GM18907 (cell line): Measurements from ENCODE around the gene P2RX2.
"Not testable (repeated sequence)": the region's sequence is repeated elsewhere in the genome, so short reads cannot be mapped to it uniquely, and the experiment has no call there.

Experiments used
- ATAC-seq: cut with Tn5 transposase; IDR thresholded peaks from one replicate; pipeline ENCODE4 v1.9.1; 2021; ENCODE audit warnings: mild to moderate bottlenecking, moderate library complexity; ENCODE audit not compliant: unreplicated experiment

The P2RX2 gene

DNA sequence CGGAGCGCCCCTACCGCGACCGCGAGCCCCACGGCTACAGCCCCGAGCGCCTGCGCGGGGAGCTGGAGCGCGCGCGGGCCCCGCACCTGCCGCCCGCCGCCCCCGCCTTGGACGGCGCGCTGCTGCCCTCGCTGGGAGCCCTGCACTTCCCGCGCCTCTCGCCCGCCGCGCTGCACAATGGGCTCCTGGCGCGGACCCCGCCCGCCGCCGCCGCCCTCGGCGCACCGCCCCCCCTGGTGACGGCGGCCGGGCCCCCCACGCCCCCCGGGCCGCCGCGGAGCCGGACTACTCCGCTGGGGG, 35.2 kb upstream of the P2RX2 start:
- no peak for ATAC-seq

DNA sequence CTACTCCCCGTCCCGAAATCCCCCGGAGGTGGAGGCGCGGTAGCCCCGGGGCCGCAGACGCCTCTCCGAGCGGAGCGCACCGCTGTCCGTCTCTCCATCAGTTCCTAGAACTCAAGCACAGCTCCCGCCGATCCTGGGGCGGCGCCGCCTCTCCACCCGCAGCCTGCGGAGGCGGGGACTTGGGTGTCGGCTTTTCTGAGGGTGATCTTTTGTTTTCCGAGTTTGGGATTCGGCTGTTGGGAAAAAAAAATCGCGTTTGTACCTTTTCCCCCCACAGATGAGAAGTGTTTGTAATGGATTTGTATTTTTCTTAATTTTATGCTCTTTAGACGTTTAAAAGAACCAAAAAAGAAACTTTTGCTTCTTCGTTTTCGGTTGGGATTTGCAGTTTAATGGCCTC, 34.8 kb upstream of the P2RX2 start:
- no peak for ATAC-seq

DNA sequence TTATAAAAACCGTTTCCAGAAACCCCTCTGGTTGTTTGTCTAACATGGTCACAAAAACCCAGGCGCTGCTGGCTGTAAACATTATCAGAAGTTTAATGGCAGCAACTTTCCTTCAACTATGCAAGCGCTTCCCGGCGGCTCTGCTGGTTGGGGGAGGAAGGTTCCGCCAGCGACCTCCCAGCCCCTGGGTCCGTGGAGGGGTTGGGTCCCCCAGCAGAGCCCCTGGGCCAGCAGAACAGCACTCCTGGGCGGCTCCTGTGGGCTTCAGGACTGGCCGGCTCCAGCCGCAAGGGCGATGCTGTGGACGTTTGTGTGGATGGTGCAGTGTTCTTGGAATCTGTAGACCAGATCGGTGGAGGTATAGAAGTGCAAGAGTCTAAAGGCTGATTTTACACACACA, 34.1 kb upstream of the P2RX2 start:
- ATAC-seq, result no peak

DNA sequence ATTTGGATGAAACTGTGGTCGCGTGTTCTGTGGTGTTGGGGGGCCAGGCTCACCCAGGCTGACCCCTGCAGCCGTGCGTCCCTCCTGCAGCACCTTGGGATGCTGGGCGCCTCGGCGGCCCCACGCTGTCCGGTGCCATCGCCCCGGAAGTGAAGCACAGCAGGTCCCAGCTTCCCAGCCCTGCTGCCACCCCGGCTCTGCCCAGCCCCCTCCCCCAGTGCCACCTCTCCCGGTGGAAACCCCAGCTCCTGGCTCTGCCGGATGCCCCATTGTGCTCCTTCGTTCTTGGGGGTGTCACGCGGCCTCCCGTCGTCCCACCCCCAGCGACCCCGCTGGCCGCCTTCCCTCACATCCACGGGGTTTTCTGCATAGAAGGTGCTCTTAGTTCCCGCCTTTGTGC, 33.4 kb upstream of the P2RX2 start:
- no peak for ATAC-seq

DNA sequence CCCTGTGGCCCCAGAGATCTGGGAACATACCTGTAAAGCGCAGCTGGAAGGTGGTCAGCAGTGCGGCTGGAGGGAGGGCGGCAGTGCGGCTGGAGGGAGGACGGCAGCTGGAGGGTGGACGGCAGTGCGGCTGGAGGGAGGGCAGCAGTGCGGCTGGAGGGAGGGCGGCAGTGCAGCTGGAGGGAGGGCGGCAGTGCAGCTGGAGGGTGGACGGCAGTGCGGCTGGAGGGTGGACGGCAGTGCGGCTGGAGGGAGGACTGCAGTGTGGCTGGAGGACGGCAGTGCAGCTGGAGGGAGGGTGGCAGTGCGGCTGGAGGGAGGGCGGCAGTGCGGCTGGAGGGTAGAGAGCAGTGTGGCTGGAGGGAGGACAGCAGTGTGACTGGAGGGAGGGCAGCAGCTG, 31.6 kb upstream of the P2RX2 start:
- no peak for ATAC-seq

DNA sequence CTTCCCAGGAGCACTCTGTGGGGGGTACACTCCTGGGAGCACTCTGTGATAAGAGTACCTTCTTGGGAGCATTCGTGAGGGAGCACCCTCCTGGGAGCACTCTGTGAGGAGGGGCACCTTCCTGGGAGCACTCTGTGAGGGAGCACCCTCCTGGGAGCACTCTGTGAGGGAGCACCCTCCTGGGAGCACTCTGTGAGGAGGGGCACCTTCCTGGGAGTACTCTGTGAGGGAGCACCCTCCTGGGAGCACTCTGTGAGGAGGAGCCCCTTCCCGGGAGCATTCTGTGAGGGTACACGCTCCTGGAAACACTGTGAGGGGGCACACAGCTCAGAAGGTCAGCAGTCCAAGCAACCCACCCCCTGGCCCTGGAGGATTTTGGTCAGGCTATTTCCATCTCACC, 30.8 kb upstream of the P2RX2 start:
- no peak for ATAC-seq

DNA sequence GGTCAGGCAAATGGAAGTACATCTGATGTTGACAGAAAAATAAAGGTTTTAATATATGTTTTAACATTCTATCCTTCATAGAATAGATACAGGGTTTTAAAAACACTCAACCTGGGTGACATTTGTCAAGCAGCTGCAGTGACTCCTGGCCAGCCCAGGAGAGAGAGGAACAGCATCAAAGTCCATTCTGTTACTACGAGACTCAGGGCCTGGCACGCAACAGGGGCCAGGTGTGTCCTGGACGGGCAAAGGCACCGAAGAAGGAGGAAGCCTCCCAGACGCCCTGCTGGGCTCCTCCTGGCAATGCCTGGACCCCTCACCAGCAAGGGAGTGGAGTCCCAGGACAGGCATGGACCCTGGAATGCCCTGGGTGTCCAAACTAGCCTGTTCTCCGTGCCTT, 30.3 kb upstream of the P2RX2 start:
- ATAC-seq, result no peak

DNA sequence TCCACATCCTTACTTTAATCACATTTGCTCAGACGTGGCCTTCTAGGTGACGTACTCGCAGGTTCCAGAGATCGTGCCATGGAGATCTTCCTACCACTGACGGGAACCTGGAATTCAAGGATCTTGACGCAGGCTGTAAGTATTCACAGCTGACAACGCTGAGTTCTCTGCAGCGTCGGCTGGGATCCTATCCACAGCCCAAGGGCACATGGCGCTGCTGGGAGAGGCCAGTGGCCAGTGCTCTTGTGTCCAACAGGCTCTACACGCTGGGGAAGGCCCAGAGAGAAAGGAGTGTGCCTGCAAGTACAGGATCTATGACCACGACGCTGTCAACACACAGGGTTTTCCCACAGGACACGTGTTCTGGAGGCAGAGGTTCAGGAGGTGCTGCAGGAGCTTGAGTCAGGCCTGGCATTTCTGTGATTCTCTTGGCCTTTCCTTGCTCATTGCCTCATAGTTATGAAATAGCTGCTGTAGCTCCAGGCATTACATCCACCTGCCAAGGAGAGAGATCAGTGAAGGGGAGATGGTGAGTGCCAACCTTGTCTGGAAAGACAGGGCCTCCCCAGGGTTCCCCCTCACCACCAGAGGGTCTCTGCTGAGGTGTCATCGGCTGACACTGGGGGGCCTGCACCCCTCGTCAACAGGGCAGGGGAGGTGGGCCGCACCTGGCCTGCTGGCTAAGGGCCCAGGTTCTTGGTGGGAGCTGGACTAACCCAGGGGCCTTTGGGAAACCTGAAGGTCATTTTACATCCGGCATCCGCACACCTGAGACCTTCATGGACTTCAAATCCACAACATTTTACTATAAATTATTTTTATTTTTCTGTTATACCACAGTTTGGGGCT, 29.5 kb upstream of the P2RX2 start:
- no peak for ATAC-seq

DNA sequence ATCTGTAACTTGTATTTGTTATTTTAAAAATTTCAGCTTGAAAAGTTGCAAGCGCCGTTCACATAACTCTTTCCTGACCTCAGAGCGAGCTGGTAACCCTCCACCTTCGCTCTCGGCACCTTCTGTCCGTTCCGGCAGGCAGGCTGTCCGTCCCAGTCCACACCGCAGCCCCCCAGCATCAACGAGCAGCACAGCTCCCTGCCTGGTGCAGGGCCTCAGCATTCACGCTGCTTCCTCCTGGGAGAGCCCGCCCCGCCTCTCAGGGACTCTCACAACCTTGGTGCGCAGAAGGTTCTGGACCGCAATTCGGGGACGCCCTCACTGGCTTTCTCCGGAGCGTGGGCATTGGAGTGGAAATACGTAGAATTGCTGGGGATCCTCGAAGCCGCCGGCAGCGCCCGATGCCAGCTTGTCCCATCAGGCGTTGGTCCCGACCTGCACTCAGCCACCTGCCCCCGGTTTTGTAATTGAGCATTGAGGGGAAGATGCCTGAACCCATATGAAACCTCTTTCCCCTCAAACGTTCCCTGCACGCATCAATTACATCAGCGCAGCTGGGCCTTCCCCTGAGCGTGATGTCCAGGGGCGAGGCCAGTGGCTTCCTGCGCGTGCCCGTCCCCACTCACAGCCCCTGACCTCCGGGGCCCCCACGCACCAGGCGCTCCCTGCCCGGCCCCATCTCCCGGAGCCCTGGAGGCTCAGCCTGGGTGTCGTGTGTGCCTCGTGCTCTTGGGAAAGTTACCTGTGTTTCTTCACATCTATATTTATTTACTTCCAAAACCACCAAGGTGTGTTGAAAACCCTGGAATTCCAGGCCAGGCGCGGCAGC, 27.3 kb upstream of the P2RX2 start:
- no peak for ATAC-seq

DNA sequence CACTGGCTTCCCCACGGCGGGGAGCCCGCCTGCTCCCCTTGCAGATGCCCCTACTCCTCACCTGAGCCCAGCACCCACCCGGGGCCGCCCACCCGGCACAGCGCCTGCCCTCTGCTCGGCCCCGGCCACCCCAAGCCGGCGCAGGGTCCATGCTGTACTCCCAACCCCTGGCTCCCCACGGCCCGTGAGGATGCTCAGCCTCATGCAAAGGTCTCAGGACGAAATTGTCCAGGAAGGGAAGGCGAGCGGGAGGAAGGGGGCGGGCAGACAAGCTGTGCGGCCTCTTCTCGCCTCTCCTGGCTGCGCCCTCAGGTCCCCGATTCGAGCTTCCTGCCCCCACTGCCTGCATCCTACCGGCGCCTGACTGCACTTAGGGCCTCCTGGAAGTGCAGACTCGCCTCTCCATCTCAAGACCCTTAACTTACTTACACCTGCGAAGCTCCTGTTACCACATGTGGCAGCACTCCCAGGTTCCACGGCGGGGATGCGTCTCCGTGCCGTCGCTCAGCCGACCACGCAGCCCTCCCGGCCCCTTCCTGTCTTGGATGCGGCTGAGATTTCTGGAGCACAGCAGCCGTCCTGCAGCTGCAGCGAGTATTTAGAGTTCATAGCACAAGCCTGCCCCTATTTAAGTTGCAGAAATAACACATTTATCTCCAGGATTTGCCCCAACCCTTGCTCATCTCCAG, 26.1 kb upstream of the P2RX2 start:
- no peak for ATAC-seq

DNA sequence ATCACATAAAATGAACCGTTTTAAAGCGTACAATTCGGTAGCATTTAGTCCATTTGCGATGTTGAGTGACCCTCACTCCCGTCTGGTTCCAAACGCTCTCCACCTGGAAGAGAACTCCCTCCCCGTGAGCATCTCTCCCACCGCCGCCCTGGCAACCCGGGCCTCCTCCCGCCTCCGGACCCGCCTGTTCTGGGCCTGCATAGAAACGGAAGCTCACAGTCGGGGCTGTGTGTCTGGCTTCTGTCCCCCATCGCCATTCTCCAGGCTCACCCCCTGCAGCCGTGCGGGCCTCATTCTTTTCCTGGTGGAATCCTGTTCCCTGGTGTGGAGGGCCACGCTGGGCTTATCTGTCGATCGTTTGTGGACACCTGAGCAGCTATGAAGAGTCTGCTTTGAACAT, 25.5 kb upstream of the P2RX2 start:
- ATAC-seq, result no peak

DNA sequence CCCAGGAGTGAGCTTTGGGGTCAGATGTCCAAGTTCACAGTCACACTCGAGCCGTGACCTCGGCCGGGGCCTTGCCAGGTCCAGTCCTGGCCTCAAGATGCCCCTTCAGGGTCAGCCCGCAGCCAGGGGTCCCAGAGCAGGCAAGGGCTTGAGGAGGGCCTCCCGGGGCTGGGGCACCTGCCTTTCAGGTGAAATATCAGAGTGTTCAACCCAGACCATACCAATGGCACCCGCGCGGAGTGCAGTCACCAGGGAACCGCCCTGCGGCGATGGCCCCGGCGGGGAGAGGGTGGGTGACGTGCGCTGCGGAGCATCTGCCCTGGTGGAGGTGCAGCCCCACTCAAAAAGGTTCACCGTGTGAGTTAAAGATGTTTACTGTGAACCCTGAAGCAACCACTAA, 25.1 kb upstream of the P2RX2 start:
- ATAC-seq, result no peak

DNA sequence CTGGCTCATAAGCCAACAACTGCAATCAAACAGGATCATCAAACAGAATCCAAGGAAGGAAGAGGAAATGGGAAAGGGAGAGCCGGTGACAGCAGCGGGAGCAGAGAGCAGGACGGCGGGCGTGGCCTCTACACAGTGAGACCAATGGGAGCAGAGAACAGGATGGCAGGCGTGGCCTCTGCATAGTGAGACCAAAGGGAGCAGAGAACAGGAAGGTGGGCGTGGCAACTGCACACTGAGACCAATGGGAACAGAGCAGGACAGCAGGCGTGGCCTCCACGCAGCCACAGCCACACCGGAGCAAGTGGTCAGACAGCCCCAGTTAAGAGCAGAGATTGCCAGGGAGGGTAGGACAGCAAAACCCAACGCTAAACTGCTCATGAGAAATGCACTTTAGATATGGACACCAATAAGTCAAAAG, 24.6 kb upstream of the P2RX2 start:
- ATAC-seq, result no peak

DNA sequence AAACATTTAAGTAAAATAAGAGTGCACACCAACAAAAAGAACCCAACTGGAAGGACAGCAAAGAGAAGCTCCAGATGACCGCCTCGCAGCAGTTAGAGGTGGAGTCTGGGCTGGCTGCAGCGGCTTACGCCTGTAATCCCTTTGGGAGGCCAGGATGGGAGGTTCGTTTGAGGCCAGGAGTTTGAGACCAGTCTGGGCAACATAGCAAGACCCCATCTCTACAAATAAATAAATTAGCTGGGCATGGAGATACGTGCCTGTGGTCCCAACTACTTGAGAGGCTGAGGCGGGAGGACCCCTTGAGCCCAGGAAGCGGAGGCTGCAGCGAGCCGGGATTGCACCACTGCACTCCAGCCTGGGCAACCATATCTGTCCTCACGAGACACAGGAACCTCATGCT, 23.4 kb upstream of the P2RX2 start:
- ATAC-seq, result no peak

DNA sequence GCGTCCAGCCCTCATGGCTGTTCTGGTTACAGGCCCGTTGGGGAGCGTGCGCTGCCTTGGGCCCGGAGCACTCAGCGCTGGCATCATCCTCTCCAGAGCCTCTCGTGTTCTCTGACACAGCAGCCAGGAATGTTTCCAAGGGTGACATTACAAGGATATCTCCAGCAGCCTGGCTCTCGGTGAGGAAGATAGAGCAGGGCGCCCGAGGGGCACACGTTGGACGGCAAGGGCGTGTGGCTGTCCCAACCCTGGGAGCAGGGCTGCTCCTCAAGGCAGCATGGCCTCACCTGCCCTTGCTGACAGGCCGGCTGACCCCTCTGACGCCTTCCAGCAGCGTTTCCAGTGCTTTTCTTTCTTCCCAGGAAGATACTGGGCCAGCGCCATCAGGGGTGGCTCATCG, 22.6 kb upstream of the P2RX2 start:
- ATAC-seq, result no peak

DNA sequence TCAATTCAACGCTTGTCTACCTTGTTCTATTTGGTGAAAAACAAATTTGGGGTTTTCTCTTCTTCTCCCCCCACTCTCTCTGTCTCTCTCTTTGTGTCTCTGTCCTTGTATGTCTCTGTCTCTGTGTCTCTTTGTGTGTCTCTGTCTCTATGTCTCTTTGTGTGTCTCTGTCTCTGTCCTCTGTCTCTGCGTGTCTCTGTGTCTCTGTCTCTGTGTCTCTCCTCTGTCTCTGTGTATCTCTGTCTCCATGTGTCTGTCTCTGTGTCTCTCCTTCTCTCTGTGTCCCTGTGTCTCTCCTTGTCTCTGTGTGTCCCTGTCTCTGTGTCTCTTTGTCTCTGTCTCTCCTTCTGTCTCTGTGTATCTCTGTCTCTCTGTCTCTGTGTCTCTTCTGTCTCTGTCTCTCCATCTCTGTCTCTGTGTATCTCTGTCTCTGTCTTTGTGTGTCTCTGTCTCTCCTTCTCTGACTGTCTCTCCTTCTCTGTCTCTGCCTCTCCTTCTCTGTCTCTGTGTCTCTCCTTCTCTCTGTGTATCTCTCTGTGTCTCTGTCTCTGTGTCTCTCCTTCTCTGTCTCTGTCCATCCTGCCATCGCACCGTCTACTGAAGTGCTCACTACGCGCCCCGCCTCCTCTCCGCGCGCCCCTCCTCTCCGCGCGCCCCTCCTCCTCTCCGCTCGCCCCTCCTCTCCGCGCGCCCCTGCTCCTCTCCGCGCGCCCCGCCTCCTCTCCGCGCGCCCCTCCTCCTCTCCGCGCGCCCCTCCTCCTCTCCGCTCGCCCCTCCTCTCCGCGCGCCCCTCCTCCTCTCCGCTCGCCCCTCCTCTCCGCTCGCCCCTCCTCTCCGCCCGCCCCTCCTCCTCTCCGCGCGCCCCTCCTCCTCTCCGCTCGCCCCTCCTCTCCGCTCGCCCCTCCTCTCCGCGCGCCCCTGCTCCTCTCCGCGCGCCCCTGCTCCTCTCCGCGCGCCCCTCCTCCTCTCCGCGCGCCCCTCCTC, 21.0 kb upstream of the P2RX2 start:
- ATAC-seq, result no peak

DNA sequence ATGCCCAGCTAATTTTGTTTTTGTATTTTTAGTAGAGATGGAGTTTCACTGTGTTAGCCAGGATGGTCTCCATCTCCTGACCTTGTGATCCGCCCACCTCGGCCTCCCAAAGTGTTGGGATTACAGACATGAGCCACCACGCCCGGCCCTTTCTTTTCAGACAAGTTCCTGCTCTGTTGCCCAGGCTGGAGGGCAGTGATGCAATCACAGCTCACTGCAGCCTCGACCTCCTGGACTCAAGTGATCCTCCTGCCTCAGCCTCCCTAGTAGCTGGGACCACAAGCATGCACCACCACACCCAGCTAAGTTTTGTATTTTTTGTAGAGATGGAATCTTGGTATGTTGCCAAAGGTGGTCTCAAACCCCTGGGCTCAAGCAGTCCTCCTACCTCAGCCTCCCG, 19.1 kb upstream of the P2RX2 start:
- not testable (repeated sequence) for ATAC-seq

DNA sequence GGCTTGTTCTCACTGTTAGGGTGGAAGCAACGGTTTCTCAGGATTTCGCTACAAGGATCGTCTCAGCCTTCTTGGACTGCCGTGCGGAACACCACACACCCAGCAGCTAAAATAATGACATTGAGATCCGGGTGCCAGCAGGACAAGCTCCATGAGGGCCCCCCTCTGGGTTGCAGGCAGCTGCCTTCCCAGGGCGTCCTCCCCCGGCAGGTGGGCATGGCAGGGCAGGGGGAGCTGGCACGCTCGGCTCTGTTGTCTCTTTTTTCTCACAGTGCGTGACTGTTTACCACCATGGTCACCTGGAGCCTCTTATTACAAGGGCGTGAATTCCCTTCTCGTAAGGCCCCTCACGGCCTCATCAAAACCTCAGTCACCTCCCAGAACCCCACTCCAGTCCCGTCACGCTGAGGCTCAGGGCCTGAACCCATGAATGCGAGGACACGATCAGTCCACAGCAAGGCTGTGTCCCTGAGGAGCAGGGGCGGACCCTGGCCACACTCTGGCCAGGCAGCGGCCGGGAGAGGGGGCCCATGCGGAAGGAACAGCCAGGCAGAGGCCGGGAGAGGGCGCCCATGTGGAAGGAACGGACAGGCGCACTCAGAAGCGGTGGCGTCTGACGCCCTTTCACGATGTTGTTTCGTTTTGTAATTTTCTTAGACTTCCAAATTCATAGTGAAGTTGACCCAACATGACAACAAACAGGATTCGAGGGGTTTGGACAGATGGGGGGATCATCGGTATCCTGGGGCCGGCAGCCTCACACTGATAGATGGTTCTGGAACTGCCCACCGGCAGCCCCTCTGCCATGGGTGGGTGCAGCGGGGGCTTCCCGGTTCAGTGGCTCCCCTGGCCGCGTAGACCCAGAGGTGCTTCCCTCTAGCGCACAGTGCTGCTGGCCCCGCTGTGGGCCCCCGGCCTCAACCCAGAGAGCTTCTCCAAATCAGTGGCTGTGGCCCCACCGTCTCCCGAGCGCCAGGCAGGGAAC, 18.2 kb upstream of the P2RX2 start:
- no peak for ATAC-seq

DNA sequence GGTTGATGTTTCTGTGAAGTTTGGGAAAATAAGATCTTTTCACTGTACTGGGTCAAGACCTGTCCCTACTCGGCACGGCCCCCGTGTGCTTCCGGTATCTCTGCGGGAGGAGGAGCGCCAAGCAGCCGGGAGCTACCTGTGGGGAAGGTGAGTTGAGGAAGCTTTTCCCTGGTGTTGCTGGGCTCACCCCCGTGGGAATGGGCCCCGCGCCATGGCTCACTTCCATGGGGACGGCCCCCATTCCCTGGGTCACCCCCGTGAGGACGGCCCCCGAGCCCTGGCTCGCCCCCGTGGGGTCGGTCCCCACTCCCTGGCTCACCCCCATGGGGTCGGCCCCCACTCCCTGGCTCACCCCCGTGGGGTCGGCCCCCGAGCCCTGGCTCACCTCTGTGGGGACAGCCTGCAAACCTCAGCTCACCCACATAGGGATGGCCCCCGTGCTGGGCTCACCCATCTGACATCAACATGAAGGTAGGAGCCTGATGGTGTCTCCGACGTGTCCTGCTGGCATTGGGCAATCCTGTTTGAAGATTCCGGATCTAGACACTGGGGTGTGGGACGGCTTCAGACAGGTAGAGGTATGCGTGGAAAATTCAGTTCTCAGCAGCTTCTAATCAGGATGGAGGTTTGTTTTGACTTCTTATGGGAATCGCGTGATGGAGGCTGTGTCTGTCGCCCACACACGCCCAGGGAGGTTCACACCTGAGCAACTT, 17.2 kb upstream of the P2RX2 start:
- ATAC-seq, result no peak
